Measurements from ENCODE around the gene PRKCA. TPM values are rescaled to one million over a fixed set of nuclear protein-coding genes. Genes with fewer than 3 reads are reported as not detected.

PRKCA gene
- total RNA-seq, 4 donors from 2014 or later = 3.9 to 12.1 (median 7.0) TPM

DNA sequence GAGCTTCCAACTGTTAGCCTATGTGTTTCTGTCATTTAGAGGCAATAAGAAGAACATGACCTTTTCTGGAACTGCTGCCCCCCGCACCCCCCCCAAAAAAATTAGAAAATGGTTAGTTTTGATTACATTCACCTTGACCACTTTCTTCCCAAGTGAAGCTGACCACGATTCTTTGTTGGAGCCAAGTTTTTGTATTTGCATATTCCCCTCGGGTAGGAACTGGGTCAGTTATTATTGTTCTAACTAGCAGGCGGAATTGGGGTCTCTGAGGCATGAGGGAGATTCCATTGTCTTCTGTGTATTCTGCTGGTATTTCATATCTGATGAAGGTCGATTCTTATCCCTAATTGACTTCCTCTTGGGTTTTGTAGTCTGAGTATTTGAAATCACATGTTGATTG is 231.6 kb downstream of the PRKCA start:
- no peak for TF ChIP-seq CTCF (IDR thresholded peaks at IDR 0.05; ENCODE audit: low read depth)

DNA sequence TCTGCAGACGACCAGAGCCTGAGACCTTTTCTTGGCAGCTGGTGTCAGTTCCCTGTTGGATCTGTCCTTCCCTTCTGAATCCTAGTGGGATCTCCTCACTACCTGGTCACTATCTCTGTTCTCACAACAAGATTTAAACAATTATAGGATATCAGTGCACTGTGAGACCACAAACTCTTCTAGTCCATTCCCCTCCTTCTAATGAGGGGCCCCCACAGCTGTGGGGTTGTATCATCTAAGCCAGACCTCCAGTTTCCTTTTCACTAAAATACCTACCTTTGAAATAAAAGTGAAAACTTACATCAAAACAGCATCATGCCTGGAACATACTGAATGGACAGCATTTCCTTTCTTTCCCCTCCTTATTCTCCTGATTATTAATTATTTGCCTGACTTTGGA is 233.2 kb downstream of the PRKCA start:
- TF ChIP-seq CTCF (IDR thresholded peaks at IDR 0.05; ENCODE audit: low read depth) = no peak

GRCh38 chr17:66537502-66537901 is 235.1 kb downstream of the PRKCA start:
- TF ChIP-seq CTCF (IDR thresholded peaks at IDR 0.05; ENCODE audit: low read depth) = no peak

DNA sequence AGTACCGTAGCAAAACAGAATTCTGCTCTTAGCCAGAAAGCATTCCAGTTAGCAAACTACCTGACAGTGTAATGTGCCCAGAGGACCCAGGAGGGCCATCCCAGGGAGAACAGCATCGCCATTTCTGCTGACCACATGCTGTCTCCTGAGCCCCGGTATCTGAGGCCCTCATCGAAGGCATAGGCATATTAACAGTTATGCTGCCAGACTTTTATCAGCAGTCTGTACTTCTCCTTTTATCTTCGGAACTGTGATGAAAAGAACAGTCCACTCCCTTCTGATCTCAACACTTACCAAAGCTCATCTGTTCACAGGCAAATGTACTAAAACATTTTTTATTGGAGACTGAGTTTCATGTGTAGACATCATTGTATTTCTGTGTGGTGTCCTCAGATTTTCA is 236.4 kb downstream of the PRKCA start:
- no peak for TF ChIP-seq CTCF (IDR thresholded peaks at IDR 0.05; ENCODE audit: low read depth)

- TF ChIP-seq CTCF (IDR thresholded peaks at IDR 0.05; ENCODE audit: low read depth) = no peak
Measured at GRCh38 chr17:66540131-66540781, 237.8 kb downstream of the PRKCA start.

DNA sequence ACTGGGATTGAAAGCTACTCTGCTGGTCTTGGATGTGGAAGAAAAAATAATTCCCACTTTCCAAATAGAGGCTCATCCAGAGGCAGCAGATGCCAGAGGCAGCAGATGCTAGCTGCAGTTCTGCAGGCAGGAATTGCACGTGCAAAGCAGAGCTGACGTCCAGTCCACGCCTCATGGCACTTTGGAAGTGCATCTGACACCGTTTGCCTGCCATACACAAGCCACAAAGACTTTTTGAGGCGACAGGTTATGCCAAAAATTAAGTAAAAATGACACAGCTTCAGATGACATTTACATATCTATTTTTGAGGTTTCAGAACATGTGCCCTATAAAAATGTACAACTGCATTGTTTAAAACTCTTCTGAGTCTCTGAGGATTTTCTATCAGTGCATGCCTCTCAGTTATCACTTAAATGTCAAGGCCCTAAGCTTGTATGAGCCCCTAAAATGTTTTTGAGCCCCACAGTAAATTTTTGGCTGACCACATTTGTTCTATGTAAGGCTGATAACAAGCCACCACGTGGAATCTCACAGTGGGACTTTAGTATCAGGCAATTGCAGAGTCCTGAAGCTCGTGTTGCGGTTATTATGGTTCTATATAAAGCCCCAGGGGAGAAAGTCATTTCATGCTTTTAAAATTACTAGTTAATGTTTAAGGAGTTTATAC is 239.2 kb downstream of the PRKCA start:
- TF ChIP-seq CTCF (IDR thresholded peaks at IDR 0.05; ENCODE audit: low read depth) = no peak

DNA sequence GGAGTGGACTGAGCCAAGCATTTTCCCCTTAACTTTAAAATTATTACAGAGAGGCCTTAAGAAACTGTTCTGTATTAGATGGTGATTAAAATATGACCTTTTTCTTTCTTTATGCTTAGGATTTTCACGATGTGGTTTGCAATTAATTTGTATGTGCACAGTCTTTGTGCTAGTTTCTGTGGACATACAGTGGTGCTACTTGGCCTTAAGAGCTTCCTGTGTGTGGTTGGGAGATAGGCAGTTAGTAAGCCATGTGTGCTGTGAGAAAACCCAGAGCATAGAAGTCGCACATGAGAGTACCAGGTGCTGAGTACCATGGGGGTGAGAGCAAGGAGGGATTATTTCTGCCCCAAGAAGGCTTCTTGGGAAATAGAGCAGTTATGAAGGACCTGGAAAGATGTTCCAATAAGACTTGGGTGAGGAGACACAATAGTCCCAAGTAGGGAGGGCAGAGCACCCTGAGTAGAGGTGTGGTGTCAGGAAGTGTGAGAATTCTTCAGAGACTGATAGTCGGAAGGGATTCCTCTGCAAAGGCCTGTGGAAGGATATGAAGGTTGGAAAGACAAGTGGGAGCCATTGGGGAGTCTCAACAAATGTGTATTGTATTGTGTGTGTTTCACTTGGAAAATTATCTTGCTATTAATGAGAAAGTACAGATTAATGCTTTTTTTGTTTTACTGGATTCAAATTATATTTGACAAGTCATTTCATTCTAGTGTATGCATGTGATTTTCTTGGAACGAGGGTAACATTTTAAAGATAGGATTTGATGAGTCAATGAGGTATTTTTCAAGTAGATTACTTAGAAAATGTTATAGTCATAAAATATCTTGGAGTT is 239.9 kb downstream of the PRKCA start:
- no peak for TF ChIP-seq CTCF (IDR thresholded peaks at IDR 0.05; ENCODE audit: low read depth)
